ENCODE measurements around the gene C1orf53. TPM values are rescaled to one million over a fixed set of nuclear protein-coding genes. Genes with fewer than 3 reads are reported as not detected.

Gene C1orf53
- polyA plus RNA-seq, 1 of the 3 experiments (the other 2 are of a cell fraction), result 24.9 TPM

DNA sequence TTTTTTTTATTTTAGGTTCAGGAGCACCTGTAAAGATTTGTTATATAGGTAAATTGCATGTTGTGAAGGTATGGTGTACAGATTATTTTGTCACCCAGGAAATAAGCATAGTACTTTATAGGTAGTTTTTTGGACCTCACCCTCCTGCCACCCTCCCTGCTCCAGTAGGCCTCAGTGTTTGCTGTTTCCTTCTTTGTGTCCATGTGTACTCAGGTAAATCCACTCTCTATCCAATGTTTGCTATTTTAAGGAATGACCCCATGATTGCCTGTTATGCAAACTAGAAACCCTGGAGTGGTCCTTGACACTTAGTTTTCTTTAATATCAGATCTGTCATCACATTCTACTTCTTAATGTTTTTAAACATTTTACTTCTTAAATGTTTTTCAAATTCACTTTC, 48.7 kb downstream of the C1orf53 start:
- no peak overlapping the region for H3K27ac ChIP-seq (ENCODE audit: low read depth in 2 of 2, low read length in 1 of 2)
- ChIA-PET CTCF (no interaction called here), POLR2A (no interaction called here)
- no peak overlapping the region for H3K4me2 ChIP-seq
- H3K4me1 ChIP-seq (ENCODE audit: control insufficient read depth in 1 of 2, insufficient read depth in 2 of 2, low read depth in 1 of 2, low read length in 1 of 2), result peaks cover 0 to 2% of the 10 kb centered on the region in 2 experiments; a peak in 1 of 4 replicates
- H3K9me2 ChIP-seq, result no peaks in the 10 kb centered on the region
- H3K4me3 ChIP-seq (ENCODE audit: low read depth in 2 of 2, low read length in 1 of 2), result no peak overlapping the region
- no peaks in the 10 kb centered on the region for H4K20me1 ChIP-seq (ENCODE audit: insufficient read depth)
- no peaks in the 10 kb centered on the region for H3K36me3 ChIP-seq (replicated peaks in 1 of 2; ENCODE audit: control insufficient read depth in 1 of 2, insufficient read depth in 2 of 2, low read length in 1 of 2)
- no peaks in the 10 kb centered on the region for H3F3A ChIP-seq (replicated peaks; ENCODE audit: insufficient read depth)
- H2AFZ ChIP-seq (ENCODE audit: low read depth), result no peak overlapping the region
- DNase-seq, result no peak
- no peaks in the 10 kb centered on the region for H3K9me3 ChIP-seq
- no peaks in the 10 kb centered on the region for H3K79me2 ChIP-seq (ENCODE audit: insufficient read depth)
- H3K27me3 ChIP-seq (ENCODE audit: insufficient read depth), result no peaks in the 10 kb centered on the region
- TF ChIP-seq, protein P1, sequence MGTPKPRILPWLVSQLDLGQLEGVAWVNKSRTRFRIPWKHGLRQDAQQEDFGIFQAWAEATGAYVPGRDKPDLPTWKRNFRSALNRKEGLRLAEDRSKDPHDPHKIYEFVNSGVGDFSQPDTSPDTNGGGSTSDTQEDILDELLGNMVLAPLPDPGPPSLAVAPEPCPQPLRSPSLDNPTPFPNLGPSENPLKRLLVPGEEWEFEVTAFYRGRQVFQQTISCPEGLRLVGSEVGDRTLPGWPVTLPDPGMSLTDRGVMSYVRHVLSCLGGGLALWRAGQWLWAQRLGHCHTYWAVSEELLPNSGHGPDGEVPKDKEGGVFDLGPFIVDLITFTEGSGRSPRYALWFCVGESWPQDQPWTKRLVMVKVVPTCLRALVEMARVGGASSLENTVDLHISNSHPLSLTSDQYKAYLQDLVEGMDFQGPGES (IDR thresholded peaks at IDR 0.05; ENCODE audit: low read depth, low read length), result no peak
- TF ChIP-seq, protein P2, sequence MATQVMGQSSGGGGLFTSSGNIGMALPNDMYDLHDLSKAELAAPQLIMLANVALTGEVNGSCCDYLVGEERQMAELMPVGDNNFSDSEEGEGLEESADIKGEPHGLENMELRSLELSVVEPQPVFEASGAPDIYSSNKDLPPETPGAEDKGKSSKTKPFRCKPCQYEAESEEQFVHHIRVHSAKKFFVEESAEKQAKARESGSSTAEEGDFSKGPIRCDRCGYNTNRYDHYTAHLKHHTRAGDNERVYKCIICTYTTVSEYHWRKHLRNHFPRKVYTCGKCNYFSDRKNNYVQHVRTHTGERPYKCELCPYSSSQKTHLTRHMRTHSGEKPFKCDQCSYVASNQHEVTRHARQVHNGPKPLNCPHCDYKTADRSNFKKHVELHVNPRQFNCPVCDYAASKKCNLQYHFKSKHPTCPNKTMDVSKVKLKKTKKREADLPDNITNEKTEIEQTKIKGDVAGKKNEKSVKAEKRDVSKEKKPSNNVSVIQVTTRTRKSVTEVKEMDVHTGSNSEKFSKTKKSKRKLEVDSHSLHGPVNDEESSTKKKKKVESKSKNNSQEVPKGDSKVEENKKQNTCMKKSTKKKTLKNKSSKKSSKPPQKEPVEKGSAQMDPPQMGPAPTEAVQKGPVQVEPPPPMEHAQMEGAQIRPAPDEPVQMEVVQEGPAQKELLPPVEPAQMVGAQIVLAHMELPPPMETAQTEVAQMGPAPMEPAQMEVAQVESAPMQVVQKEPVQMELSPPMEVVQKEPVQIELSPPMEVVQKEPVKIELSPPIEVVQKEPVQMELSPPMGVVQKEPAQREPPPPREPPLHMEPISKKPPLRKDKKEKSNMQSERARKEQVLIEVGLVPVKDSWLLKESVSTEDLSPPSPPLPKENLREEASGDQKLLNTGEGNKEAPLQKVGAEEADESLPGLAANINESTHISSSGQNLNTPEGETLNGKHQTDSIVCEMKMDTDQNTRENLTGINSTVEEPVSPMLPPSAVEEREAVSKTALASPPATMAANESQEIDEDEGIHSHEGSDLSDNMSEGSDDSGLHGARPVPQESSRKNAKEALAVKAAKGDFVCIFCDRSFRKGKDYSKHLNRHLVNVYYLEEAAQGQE (IDR thresholded peaks at IDR 0.05; ENCODE audit: low read depth, low read length), result no peak
- no peak for TF ChIP-seq GABPA (IDR thresholded peaks at IDR 0.05; ENCODE audit: low read depth)
- TF ChIP-seq TCF12 (IDR thresholded peaks at IDR 0.05), result no peak
- TF ChIP-seq SMC3 (IDR thresholded peaks at IDR 0.05; ENCODE audit: low read depth, low read length), result no peak
- no peak for TF ChIP-seq RCOR1 (IDR thresholded peaks at IDR 0.05; ENCODE audit: low read length)
- TF ChIP-seq, protein P3, sequence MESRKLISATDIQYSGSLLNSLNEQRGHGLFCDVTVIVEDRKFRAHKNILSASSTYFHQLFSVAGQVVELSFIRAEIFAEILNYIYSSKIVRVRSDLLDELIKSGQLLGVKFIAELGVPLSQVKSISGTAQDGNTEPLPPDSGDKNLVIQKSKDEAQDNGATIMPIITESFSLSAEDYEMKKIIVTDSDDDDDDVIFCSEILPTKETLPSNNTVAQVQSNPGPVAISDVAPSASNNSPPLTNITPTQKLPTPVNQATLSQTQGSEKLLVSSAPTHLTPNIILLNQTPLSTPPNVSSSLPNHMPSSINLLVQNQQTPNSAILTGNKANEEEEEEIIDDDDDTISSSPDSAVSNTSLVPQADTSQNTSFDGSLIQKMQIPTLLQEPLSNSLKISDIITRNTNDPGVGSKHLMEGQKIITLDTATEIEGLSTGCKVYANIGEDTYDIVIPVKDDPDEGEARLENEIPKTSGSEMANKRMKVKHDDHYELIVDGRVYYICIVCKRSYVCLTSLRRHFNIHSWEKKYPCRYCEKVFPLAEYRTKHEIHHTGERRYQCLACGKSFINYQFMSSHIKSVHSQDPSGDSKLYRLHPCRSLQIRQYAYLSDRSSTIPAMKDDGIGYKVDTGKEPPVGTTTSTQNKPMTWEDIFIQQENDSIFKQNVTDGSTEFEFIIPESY (IDR thresholded peaks at IDR 0.05; ENCODE audit: borderline replicate concordance, low read depth), result no peak
- TF ChIP-seq, protein P4, sequence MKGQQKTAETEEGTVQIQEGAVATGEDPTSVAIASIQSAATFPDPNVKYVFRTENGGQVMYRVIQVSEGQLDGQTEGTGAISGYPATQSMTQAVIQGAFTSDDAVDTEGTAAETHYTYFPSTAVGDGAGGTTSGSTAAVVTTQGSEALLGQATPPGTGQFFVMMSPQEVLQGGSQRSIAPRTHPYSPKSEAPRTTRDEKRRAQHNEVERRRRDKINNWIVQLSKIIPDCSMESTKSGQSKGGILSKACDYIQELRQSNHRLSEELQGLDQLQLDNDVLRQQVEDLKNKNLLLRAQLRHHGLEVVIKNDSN (IDR thresholded peaks at IDR 0.05; ENCODE audit: borderline replicate concordance, low read depth), result no peak
- TF ChIP-seq YY1 (IDR thresholded peaks at IDR 0.05; ENCODE audit: low read depth), result no peak
- TF ChIP-seq EZH2phosphoT487 (IDR thresholded peaks at IDR 0.05; ENCODE audit: borderline replicate concordance, low read depth), result no peak
- TF ChIP-seq ELF1 (IDR thresholded peaks at IDR 0.05), result no peak
- no peak for TF ChIP-seq FOSL2 (IDR thresholded peaks at IDR 0.05; ENCODE audit: borderline replicate concordance, low read depth)
- TF ChIP-seq TAF1 (IDR thresholded peaks at IDR 0.05; ENCODE audit: borderline replicate concordance, low read depth, low read length), result no peak
- TF ChIP-seq RAD21 (IDR thresholded peaks at IDR 0.05; ENCODE audit: low read length), result no peak
- TF ChIP-seq, protein P5, sequence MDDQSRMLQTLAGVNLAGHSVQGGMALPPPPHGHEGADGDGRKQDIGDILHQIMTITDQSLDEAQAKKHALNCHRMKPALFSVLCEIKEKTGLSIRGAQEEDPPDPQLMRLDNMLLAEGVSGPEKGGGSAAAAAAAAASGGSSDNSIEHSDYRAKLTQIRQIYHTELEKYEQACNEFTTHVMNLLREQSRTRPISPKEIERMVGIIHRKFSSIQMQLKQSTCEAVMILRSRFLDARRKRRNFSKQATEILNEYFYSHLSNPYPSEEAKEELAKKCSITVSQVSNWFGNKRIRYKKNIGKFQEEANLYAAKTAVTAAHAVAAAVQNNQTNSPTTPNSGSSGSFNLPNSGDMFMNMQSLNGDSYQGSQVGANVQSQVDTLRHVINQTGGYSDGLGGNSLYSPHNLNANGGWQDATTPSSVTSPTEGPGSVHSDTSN (IDR thresholded peaks at IDR 0.05), result no peak
- no peak for TF ChIP-seq MEF2A (IDR thresholded peaks at IDR 0.05; ENCODE audit: borderline replicate concordance, low read depth)
- TF ChIP-seq NFIC (IDR thresholded peaks at IDR 0.05; ENCODE audit: borderline replicate concordance), result no peak
- H3K9ac ChIP-seq, result no peak overlapping the region
